Measurements from ENCODE around the gene HS6ST3.
"Not testable (repeated sequence)": the region's sequence is repeated elsewhere in the genome, so short reads cannot be mapped to it uniquely, and the experiment has no call there.

HS6ST3 gene

DNA sequence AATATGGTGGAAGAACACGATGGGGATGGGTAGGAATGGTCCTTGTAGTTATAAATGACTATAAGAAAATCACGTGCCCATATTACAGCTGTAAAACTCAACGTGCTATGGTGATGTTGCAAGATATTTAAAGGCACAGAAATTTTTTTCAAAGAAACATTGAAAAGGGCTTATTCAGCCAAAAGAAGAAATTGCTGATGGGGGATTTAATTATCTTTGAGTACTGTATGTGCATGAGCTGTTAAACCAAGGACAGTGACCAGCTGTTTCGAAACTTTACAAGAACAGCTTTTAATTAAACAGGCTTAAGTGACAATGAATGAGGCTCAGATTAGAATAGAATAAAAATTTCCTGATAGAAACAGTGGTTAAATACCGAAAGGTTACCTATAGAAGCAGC lies 339.0 kb downstream of the HS6ST3 start:
- DNase-seq (ENCODE audit: low read depth, low spot score), result no peak

DNA sequence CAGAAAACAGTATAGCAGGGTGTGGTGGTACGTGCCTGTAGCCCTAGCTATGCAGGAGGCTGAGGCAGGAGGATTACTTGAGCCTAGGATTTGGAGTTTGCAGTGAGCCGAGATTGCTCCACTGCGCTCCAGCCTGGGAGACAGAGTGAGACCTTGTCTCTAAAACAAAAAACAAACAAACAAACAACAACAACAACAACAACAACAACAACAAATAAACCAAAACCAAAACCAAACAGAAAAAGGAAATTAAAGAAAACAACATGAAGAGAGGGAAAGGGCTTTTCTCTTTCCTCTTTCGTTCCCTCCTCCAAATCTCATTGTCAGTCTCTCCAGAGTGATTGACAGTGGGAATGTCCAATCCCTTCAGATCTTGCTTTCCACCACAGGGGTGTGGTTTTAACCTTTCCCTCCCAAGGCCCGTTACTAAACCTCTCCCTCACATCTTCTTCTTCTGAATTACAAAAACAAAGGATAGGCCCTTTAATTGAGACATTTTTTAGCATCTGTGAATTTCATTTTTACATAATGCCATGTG lies 341.2 kb downstream of the HS6ST3 start:
- no peak for DNase-seq (ENCODE audit: low read depth, low spot score)

DNA sequence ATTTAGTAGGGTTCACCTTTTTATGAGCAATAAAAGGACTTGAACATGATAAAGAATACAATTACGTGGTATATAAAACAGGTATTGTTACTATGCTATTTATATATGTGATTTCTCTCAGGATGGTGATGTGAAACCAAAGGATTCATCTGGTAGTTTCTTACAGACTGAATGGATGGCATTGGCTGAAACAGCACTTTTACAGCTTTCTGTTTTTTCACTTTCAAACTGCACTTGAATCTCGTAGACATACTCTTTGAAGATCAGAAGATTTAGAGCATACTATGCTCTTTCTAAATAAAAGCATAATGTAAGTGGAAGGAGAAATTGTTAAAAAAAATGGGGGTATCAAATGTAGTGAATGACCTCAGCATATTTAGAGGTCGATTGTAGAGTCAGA lies 354.8 kb downstream of the HS6ST3 start:
- DNase-seq (ENCODE audit: low read depth, low spot score), result no peak

DNA sequence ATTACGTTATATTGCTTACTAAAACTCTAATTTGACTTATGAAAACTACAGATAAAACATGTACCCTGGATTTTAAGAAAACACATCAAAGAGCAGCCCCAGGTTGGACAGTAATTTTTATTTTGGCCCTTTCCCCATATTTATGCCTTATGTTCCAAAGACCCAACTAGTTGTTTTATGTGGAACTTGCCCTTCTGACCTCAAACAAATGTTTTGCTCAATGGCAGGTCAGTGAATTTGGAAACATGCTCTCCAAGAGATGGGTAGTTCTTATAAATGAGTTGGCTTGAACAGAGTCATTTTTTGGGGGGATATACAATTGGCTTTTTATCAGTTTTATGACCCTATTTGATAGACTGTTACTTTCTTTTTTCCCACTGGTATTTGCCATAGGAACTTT lies 360.0 kb downstream of the HS6ST3 start:
- DNase-seq (ENCODE audit: low read depth, low spot score), result no peak

DNA sequence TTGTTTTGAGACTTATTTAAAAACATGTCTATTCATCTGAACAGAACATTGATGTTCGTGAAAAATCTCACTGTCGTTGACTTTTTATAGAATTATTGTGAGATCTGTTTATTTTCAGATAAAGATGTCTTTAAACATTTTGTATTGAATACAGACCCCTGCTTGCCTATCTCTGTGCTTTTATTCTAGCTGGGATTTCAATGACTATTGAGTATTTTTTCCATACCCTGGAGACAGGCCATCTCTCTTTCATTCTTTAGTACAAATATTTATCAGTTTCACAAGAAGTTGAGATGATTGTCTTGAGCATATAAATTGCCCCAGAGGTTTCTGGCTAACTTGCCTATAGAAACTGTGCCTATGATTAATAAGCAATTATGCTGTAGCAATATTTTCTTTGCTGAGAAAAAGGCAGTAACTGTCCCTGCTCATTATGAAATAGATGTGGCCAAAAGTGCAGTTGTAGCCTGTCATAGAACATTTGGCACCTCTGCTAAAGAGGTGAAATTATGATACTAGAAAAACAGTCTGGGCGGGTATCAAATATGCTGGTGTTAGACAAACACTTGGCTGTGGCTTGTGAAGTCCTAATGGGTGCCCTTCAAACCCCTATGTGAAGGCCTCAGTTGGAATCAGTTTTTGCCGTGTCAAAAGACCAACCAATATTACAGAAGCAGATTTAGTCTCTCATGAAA lies 360.6 kb downstream of the HS6ST3 start:
- no peak for DNase-seq (ENCODE audit: low read depth, low spot score)

DNA sequence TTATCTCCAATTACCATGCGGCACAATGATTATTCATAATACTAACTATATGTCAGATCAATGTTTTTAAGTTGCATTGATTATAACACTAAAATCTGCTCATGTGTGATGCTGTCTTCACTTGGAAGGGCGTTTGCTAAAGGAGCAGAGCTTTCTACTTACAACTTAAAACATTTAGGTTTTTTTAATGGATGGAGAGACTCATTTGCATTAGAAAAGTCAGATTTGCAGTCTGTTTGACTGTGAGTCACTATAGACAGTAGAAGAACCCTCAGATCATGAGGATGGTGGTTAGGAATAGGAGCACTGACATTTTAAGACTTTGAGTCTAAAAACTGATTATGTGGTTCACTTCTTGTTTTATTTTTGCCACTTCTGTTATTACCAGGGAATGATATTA lies 364.6 kb downstream of the HS6ST3 start:
- DNase-seq (ENCODE audit: low read depth, low spot score), result no peak

DNA sequence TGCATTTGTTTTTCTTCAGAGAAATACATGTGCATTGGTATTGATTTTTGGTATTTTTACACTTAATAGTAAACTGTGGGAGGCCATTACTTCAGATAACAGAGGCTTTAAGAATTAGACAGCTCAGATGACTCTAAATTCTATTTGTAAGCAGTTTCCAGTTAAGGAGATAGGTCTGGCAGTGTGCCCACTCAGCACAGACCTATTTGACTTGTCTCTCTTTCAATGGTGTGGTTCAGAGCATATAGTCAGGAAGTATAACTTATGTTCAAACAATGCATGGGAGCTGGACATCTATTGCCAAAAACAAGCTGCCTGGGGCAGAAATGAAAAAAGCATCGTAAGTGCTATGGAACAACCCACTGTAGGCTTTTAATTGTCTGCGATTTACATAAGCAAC lies 370.7 kb downstream of the HS6ST3 start:
- no peak for DNase-seq (ENCODE audit: low read depth, low spot score)

DNA sequence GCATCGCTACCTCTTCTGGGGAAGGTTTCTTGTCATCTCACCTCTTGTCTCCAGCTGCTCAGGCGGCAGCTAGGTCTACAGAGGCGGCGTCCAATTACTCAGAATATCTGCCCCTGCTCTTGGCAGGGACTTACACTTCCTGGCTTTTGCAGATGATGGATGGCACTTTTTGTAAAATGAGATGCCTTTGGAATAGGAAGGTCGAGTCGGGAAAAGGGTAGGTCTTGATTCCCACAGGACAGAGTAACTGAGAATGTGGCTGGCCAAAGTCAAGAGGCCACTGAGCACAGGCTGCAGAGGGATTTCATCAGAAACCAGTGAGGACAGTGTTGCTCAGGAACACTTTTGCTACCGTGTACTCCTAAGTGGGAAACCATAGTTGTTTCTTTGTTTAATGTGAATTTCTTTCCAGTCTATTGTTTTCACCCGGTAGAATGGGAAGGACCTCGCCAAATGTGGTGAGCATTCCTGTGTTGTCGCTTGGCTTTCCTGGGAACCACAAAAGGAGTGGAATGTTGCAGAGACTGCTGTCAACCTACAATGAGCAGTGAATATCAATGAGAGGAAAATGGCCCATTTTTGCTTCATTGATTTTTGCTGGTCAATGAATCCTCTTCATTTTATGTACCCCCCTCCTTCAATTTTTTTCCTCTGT lies 383.7 kb downstream of the HS6ST3 start:
- no peak for DNase-seq (ENCODE audit: low read depth, low spot score)

DNA sequence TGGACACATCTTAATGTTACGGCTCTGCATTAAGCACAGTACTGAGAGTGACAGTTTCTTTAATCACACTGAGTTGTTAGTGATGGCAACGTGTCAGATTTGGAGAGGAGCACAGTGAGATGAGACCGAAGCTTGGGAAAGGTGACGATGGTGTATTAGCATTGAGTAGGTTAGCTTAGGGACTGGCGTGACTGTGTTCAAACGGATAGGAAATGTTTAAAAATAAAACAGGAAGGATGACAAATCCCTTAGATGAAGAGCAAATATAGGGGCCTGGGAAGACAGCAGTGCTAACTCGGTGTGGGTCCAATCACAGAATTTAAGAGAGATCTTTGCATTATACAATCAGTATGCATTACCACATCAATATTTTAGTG lies 384.3 kb downstream of the HS6ST3 start:
- DNase-seq (ENCODE audit: low read depth, low spot score), result no peak

DNA sequence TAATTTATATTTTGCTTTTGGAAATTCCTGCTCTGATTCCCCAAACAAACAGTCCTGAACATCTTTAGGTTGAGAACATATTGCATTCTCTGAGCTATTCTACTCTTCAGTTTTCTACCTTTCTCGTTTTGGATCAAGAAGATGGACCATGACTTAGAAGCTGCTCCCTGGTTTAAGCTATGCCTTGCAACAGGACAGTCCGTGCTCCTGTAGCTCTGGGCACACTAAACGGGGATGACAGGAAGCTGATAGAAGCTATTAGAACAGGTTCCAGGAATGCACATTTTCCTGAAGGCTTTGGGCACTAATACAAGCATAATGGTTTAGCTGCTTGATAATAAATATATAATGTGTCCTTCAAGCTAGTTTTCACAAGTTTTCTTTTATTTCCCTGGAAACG lies 385.2 kb downstream of the HS6ST3 start:
- DNase-seq (ENCODE audit: low read depth, low spot score), result no peak

DNA sequence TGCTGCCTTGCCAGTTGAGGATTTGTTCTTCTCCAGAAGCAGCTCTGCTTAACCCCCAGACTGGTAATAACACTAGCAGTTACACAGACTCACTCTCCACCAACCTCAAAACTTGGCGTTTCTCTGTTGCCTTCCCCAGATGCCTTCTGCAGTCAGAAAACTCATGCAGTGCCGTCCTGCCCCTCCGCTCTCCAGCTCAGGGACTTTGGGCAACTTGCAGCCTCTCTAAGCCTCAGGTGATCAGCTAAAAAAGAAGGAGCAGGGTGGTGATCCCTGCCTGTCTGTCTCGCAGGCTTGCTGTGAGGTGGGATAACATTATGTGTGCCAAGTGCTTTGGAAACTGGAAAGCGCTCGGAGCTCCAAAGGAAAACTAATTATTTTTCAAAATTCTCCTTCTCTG lies 391.6 kb downstream of the HS6ST3 start:
- DNase-seq (ENCODE audit: low read depth, low spot score), result no peak

DNA sequence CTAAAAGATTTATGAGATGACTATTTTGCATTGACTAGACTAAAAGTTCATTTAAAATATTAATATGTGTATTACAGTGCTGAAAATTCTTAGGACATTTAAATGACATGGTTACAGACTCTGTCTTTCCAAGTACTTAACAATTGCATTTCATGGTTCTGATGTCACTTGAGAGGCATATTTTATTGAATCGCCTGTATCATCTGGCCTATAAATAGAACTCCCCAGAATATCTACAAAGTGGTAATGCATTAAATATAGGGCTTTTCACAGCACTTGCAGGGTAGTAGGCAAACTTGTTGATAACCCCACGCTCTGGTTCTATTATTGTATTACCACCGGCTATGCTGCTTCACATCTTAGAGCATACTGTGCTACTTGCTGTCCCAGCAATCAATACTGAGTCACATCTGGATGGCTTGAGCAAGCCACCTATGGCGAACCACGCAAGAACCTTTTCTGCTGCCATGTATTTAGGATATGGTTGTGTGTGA lies 400.6 kb downstream of the HS6ST3 start:
- DNase-seq (ENCODE audit: low read depth, low spot score), result no peak

DNA sequence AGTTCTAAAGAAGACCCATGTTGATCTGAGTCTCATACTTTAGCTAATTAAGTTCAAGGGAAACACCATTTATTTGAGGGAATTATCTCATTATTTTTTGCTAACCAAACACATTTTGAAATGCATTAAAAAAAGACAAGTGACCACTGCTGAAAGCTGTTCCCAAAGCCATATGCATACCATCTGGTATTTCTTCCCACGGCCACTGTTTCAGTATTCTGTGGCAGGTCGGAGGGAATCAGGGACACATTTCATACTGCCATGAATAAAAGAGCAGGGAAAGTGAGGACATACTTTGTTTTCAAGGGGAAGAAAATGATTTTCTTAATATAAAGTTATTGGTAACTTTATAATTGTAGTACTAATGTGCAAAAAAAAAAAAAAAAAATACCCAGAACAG lies 401.2 kb downstream of the HS6ST3 start:
- DNase-seq (ENCODE audit: low read depth, low spot score), result no peak

DNA sequence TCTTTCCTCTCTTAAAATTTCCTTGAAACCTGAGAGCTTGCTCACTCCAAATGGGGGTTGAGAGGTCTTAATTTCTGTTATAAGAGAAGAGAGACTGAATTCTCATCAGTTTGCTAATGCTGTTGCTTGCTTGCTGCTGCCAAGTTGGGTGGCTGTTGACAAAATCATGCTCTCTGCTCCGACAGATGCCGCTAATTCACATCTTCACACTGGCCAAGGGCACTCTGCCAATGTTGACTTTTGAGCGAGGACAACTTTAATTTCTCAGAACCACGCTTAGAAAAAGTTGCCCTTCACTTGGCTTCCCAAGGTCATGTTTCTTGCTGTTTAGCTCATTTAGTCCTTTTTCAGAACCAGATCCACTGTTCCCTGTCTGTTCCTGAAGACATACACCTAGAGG lies 402.9 kb downstream of the HS6ST3 start:
- no peak for DNase-seq (ENCODE audit: low read depth, low spot score)

DNA sequence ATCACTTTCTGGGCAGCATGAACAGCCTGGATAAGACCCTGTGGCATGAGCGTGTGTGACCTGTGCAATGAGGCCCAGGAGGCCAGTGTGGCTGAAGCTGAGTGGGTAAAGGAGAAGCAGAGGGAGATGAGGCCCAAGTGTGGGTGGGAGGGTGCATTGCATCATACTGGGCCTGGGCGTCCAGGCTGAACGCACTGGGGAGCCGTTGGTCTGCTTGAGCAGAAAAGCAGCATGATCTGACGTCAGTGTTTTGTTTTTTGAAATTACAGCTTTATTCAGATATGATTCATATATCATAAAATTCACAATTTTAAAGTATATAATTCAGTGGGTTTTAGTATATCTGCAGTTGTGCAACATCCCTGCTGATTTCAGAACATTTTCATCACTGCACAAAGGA lies 409.7 kb downstream of the HS6ST3 start:
- DNase-seq (ENCODE audit: low read depth, low spot score), result no peak

DNA sequence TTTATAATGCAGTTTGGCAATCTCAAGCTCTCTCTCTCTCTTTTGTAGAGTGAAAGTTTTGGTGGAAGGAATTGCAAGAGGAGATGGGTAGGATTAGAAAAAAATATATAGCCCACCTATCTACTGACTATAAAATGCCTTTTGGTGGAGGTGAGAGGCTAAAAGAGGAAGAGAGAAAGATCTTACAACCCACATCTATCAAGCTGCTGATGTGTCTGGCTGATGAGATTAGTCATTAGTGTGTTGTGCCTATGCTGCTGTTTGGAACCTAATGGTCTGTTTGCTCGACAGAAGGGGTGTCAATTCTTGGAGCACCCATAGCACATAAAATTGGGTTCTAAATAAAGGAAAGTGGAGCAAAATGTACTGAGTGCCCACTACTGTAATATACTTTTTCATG lies 411.0 kb downstream of the HS6ST3 start:
- no peak for DNase-seq (ENCODE audit: low read depth, low spot score)

DNA sequence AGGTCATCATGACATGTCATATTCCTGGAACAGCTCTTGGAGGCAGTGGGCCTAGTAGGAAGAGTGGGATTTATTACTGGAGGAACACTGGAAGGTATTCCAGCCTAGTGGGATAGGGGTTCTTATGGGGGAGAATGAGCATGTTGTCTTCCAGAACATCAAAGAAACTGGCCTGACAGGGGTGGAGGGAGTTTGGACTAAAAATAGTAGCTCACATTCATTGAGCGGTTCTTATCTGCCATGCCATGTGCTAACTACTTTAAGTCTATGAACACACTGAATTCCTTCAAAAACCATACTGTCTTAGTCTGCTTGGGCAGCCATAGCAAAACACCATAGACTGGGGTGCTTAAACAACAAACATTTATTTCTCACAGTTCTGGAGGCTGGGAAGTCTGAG lies 413.6 kb downstream of the HS6ST3 start:
- no peak for DNase-seq (ENCODE audit: low read depth, low spot score)

DNA sequence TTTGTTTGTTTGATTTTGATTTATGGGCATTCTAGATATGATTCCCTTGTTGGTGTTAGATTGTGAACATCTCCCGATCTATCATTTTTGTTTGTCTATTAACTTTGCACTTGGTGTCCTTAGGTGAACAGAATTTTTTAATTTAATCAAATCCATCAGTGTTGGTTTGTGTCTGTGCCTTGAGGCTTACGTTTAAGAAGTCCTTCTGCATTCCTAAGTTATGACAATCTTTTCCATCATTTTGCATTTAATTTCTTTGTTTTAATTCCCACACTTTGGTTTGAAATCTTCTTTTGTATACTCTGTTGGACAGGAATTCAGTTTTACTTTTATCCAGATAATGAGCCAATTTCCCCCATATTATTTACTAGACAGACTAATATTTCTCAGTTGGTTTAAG lies 421.7 kb downstream of the HS6ST3 start:
- DNase-seq (ENCODE audit: low read depth, low spot score), result no peak

DNA sequence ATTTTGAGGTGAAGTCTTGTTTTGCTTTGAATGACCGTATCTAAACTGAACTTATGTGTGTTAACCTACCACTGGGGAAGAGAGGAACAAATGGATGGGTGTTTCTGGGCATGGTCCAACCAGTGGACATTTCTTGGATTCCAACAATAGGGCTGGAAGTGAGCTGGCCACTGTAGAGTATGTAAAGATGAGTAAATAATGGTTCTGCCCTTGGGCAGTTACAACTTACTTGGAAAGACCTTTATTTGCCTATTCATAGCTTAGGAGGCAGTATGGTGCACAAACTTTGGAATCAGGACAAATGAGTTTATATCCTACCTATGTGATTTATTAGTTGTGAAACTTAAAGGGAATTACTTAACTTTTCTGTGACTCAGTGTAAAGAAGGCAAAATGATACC lies 429.5 kb downstream of the HS6ST3 start:
- DNase-seq (ENCODE audit: low read depth, low spot score), result no peak

DNA sequence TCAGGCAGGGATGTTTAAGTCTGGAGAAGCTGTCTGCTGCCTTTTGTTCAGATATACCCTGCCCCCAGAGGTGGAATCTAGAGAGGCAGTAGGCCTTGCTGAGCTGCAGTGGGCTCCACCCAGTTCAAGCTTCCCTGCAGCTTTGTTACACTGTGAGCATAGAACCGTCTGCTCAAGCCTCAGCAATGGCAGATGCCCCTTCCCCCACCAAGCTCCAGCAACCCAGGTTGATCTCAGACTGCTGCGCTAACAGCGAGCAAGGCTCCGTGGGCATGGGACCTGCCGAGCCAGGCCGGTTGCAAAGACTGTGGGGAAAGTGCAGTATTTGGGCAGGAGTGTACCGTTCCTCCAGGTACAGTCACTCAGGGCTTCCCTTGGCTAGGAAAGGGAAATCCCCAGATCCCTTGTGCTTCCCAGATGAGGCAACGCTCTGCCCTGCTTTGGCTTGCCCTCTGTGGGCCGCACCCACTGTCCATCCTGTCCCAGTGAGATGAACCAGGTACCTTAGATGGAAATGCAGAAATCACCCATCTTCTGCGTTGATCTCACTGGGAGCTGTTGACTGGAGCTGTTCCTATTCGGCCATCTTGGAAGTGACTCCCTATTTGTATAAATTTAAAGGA lies 434.6 kb downstream of the HS6ST3 start:
- not testable (repeated sequence) for DNase-seq (ENCODE audit: low read depth, low spot score)

DNA sequence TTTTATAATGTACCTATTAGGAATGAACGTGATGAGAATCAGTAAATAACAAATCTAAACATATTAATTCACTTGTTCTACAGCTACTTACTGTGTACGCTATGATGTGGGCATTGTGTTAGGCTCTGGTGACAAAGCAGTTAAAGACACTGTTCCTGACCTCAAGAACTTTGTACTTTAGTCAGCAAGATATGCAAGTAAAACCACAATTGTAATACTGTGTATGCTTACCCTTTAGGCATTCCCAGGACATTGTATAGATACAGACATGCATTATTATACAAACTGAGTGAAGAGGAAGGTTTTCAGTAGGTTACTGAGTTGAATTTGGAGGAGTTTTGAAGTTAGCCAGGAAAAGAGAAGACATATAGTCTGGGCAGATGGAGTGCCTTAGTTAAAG lies 435.8 kb downstream of the HS6ST3 start:
- DNase-seq (ENCODE audit: low read depth, low spot score), result no peak

DNA sequence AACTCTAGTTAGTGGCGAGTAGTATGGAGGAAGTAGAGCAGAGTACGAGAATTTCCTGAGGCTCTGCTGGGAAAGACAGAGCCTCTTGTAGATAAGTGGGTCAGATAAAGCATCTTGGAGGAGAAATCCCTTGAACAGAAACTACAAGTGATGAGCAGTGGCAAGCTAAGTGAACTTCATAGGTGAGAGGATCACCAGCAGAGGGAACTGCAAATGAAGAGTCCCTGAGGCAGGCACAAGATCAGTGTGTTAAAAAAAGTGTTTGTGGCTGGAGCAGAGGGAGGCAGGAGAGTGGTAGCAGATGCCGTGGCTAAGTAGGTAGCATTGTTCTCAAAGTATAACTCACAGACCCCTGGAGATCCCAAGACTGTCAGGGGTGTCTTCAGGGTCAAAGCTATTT lies 437.6 kb downstream of the HS6ST3 start:
- no peak for DNase-seq (ENCODE audit: low read depth, low spot score)

DNA sequence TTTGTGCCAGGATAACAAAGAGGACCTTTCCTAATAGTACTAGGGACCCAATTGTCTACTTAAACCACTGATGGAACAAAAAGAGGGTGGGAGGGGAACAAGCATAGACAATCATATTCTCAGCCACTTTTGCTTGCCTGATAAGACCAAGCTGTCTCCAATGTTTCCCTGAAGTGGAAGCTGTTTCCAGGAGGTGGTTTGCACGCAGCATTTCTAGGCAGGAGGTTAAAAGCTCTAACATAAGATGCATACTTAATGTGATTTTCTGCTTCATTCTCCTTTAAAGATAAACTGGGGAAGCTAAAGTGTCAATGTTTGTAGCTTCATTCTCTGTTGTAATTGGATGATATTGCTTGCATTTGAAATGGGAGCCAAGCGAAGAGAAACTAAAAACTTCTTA lies 442.9 kb downstream of the HS6ST3 start:
- no peak for DNase-seq (ENCODE audit: low read depth, low spot score)
